Esophagus muscularis mucosa (tissue), 4 donors: ENCODE data around the gene CDH26. TPM values are rescaled to one million over a fixed set of nuclear protein-coding genes. Genes with fewer than 3 reads are reported as not detected.

Source experiments
- DNase-seq: peaks from one replicate; pipeline ENCODE4 v3.0.0-alpha.2; 2017; ENCODE audit errors: extremely low spot score
- H3K27ac ChIP-seq, 4 donors: fragments of 200-600 bp; sonication (generic); replicated peaks in 1 of 4; 1 replicate in 3 of 4; 2 replicates in 1 of 4; pipeline ENCODE4 v1.5.1; 2016 to 2019; ENCODE audit warnings: mild to moderate bottlenecking in 1 of 4
- H3K27me3 ChIP-seq, 4 donors: fragments of 200-600 bp; sonication (generic); one replicate each; pipeline versions ENCODE4 v1.5.1 to v1.6.0; 2016 to 2019
- H3K36me3 ChIP-seq, 4 donors: fragments of 200-600 bp; sonication (generic); one replicate each; pipeline ENCODE4 v1.5.1; 2016 to 2019
- H3K4me1 ChIP-seq, 4 donors: fragments of 200-600 bp; sonication (generic); one replicate each; pipeline ENCODE4 v1.5.1; 2016 to 2019
- H3K4me3 ChIP-seq, 4 donors: fragments of 200-600 bp; sonication (generic); 1 replicate in 2 of 4; 2 replicates in 2 of 4; pipeline ENCODE4 v1.5.1; 2016 to 2019; ENCODE audit warnings: mild to moderate bottlenecking in 4 of 4, moderate library complexity in 1 of 4
- H3K9me3 ChIP-seq, 4 donors: fragments of 200-600 bp; sonication (generic); 1 replicate in 3 of 4; 2 replicates in 1 of 4; pipeline ENCODE4 v1.5.1; 2016 to 2019
- EP300 ChIP-seq: sonication (generic); formaldehyde crosslinking; IDR thresholded peaks from one replicate; pipeline ENCODE4 v1.6.1; 2017; ENCODE audit warnings: antibody characterized with exemption
- POLR2A ChIP-seq: fragments of 450-650 bp; IDR thresholded peaks from one replicate; pipeline ENCODE4 v1.6.1; 2017; ENCODE audit warnings: antibody characterized with exemption, moderate library complexity, mild to moderate bottlenecking, low read depth
- POLR2AphosphoS5 ChIP-seq, 2 donors: sonication (generic); formaldehyde crosslinking; IDR thresholded peaks; one replicate each; pipeline ENCODE4 v1.6.1; 2017; ENCODE audit warnings: antibody characterized with exemption in 2 of 2
- WGBS: methylation state at CpG from one replicate; pipeline ENCODE4 v1.1.5; 2018; 5-methylcytosine and 5-hydroxymethylcytosine counted together
- intact Hi-C: fragments of 100-400 bp; cut with DNase I; formaldehyde crosslinking; loops from one replicate; pipeline ENCODE4 v1.15.1; 2023
- total RNA-seq, 4 donors: library from RNA; depleted of rRNA; stranded (reverse); fragments of >200 nt; gene quantifications; one replicate each; pipeline versions ENCODE4 v1.1.0 to v1.2.1, GENCODE V29; 2016
- TF ChIP-seq, protein P1 (sequence below), 3 experiments: fragments of 200-600 bp in 2 of 3; fragments of 450-650 bp in 1 of 3; sonication (generic) in 2 of 3; IDR thresholded peaks; one replicate each; pipeline ENCODE4 v1.5.1; 2017 to 2019; ENCODE audit warnings: antibody characterized with exemption in 3 of 3, mild to moderate bottlenecking in 2 of 3, moderate library complexity in 1 of 3

CDH26 gene
- total RNA-seq, 4 donors from 2014 or later = 0.39 to 1.3 (median 0.82) TPM

GRCh38 chr20:59942245-59942644, 16.0 kb upstream of the CDH26 start:
- Histone ChIP-seq H3K27me3 (no peaks in the 10 kb centered on the region), H3K36me3 (peaks cover 12 to 38% (median 19%) of the 10 kb centered on the region in 4 donors), H3K9me3 (no peaks in the 10 kb centered on the region), H3K4me3 (no peak overlapping the region), H3K27ac (peak overlapping the region in 3 of 4 donors; percentile 93 to 99 (median 96)), H3K4me1 (peaks cover 47 to 75% (median 62%) of the 10 kb centered on the region in 4 donors)
- TF ChIP-seq, protein P1, sequence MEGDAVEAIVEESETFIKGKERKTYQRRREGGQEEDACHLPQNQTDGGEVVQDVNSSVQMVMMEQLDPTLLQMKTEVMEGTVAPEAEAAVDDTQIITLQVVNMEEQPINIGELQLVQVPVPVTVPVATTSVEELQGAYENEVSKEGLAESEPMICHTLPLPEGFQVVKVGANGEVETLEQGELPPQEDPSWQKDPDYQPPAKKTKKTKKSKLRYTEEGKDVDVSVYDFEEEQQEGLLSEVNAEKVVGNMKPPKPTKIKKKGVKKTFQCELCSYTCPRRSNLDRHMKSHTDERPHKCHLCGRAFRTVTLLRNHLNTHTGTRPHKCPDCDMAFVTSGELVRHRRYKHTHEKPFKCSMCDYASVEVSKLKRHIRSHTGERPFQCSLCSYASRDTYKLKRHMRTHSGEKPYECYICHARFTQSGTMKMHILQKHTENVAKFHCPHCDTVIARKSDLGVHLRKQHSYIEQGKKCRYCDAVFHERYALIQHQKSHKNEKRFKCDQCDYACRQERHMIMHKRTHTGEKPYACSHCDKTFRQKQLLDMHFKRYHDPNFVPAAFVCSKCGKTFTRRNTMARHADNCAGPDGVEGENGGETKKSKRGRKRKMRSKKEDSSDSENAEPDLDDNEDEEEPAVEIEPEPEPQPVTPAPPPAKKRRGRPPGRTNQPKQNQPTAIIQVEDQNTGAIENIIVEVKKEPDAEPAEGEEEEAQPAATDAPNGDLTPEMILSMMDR (IDR thresholded peaks at IDR 0.05) = no peak
- TF ChIP-seq POLR2A (no peak), POLR2AphosphoS5 (IDR thresholded peaks at IDR 0.05) (no peak), EP300 (no peak)
- WGBS = 90% methylated on average over 2 of the region's 2 CpGs
- intact Hi-C loops = no loop called here
- DNase-seq = no peak

DNA sequence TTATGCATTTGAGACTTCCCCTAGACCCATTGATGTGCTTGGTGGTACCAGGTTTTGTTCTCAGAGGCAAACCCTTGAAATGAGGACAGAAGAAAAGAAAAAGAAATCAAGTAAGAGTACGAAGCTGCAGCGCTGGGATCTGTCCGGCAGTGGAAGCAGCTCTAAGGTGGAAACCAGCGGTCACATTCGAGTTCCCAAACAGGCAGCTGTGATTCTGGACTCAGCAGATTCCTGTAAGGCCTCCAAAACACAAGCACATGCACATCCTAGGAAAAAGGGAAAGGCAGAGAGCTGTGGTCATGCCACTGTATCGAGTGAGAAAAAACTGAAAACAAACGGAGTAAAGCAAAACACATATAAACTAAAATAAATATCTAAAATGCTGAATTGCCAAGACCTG, 13.5 kb upstream of the CDH26 start:
- Histone ChIP-seq H3K27ac (peak overlapping the region in 2 of 4 donors; percentile 2 to 6), H3K4me3 (no peak overlapping the region), H3K27me3 (no peaks in the 10 kb centered on the region), H3K4me1 (peaks cover 39 to 66% (median 49%) of the 10 kb centered on the region in 4 donors), H3K36me3 (peaks cover 12 to 38% (median 20%) of the 10 kb centered on the region in 4 donors), H3K9me3 (no peaks in the 10 kb centered on the region)
- intact Hi-C loops = no loop called here
- WGBS = 87% methylated on average over 7 of the region's 7 CpGs
- DNase-seq = no peak
- no peak for TF ChIP-seq EP300

GRCh38 chr20:59945175-59945574, 13.0 kb upstream of the CDH26 start:
- Histone ChIP-seq H3K27ac (peak overlapping the region; percentile 1 to 8 (median 4)), H3K4me1 (peaks cover 39 to 66% (median 49%) of the 10 kb centered on the region in 4 donors)
- intact Hi-C loops = no loop called here

GRCh38 chr20:59945731-59946130, 12.5 kb upstream of the CDH26 start:
- H3K4me1 ChIP-seq = peaks cover 39 to 66% (median 49%) of the 10 kb centered on the region in 4 donors
- peak overlapping the region in 3 of 4 donors; percentile 1 to 8 (median 6) for H3K27ac ChIP-seq
- 67% methylated on average over 2 of the region's 2 CpGs for WGBS
- no peaks in the 10 kb centered on the region for H3K9me3 ChIP-seq
- H3K36me3 ChIP-seq = peaks cover 12 to 38% (median 25%) of the 10 kb centered on the region in 4 donors
- TF ChIP-seq, protein P1 (IDR thresholded peaks at IDR 0.05) = no peak
- TF ChIP-seq POLR2A = no peak
- TF ChIP-seq EP300 = no peak
- TF ChIP-seq POLR2AphosphoS5 (IDR thresholded peaks at IDR 0.05) = no peak
- no peak overlapping the region for H3K4me3 ChIP-seq
- H3K27me3 ChIP-seq = no peaks in the 10 kb centered on the region
- intact Hi-C loops = no loop called here
- DNase-seq = no peak

More at GRCh38 chr20:59945175-59945574, 13.0 kb upstream of the CDH26 start:
- no peak overlapping the region for H3K4me3 ChIP-seq
- TF ChIP-seq EP300 (no peak), POLR2A (no peak), POLR2AphosphoS5 (IDR thresholded peaks at IDR 0.05) (no peak)
- TF ChIP-seq, protein P1 (IDR thresholded peaks at IDR 0.05) = no peak
- H3K36me3 ChIP-seq = peaks cover 12 to 38% (median 22%) of the 10 kb centered on the region in 4 donors
- no peaks in the 10 kb centered on the region for H3K9me3 ChIP-seq
- 66% methylated on average over 3 of the region's 3 CpGs for WGBS
- DNase-seq = no peak
- no peaks in the 10 kb centered on the region for H3K27me3 ChIP-seq

- H3K36me3 ChIP-seq = peaks cover 12 to 42% (median 28%) of the 10 kb centered on the region in 4 donors
- intact Hi-C loops = no loop called here
- H3K27ac ChIP-seq = no peak overlapping the region
- no peaks in the 10 kb centered on the region for H3K9me3 ChIP-seq
- WGBS = 82% methylated on average over 8 of the region's 8 CpGs
- no peak for DNase-seq
- no peak overlapping the region for H3K4me3 ChIP-seq
- H3K27me3 ChIP-seq = no peaks in the 10 kb centered on the region
- H3K4me1 ChIP-seq = peaks cover 25 to 51% (median 34%) of the 10 kb centered on the region in 4 donors
- TF ChIP-seq, protein P1 (IDR thresholded peaks at IDR 0.05) = no peak
- TF ChIP-seq EP300 = no peak
- TF ChIP-seq POLR2AphosphoS5 (IDR thresholded peaks at IDR 0.05) = no peak
- TF ChIP-seq POLR2A = no peak
Observed at GRCh38 chr20:59947376-59947775, 10.8 kb upstream of the CDH26 start.
